ENCODE measurements around the gene L3MBTL4.
"Not testable (repeated sequence)": the region's sequence is repeated elsewhere in the genome, so short reads cannot be mapped to it uniquely, and the experiment has no call there.

Gene L3MBTL4

GRCh38 chr18:6248017-6248416 is 166.7 kb downstream of the L3MBTL4 start:
- DNase-seq: no peak

- DNase-seq: no peak
Observed at GRCh38 chr18:6242004-6242403, 172.7 kb downstream of the L3MBTL4 start.

DNA sequence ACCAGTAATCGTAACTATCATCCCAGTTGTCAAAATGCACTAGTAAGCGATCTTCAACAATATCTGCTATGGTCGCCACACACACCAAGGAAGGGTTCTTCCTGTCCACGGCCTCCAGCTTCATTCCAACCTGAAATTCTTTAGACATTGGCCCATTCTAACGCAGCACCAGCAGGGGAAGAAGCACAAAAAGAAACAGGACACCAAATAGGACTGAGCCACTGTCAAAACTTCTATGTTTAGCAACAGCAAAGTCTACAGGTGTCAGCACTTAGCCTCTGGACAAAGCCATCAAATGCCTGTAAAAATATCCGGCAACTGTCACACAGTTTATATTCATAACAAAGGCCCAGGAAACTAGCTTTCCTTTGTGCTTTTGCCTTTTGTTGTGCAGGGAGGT is 175.0 kb downstream of the L3MBTL4 start:
- DNase-seq: no peak

DNA sequence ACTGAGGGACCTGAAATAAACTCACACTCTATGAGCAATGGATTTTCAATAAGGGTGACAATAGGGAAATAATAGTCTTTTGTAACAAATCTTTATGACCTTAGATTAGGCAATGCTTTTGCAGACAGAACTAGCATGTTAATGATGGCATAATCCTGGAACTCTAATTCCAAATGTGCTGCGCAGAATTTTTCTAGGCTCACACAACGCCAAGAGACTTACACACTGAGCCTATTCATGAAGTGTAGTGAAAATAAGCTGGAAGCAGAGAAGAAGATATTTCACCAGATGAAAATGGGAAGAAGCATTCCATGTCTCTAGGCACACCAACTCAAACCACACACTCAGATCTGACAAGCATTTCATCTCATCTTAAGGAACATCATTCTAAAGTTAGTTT is 178.5 kb downstream of the L3MBTL4 start:
- DNase-seq: no peak

- no peak for DNase-seq
Observed at GRCh38 chr18:6222271-6222670, 192.4 kb downstream of the L3MBTL4 start.

GRCh38 chr18:6221602-6222014 is 193.1 kb downstream of the L3MBTL4 start:
- no peak for DNase-seq

DNA sequence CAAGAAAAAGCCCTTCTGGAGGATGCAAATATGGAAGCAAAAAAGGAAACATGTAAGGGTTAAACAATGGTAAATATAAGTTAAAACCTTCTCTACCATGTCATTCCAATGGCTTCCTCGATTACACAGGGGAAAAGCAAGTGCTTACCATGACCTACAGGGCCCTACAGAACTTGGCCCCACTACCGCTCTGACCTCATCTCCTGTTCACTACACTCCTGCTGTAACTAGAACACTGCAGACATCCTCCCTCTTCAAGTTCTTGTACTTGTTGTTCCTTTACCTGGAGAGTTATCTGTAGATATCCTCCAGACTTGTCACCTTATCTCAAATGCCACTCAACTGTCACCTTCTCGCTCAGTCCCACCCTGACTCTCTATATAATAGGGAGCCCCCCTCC is 194.6 kb downstream of the L3MBTL4 start:
- no peak for DNase-seq

GRCh38 chr18:6219116-6219717 is 195.5 kb downstream of the L3MBTL4 start:
- no peak for DNase-seq

- DNase-seq: no peak
Observed at GRCh38 chr18:6215888-6216287, 198.8 kb downstream of the L3MBTL4 start.

DNA sequence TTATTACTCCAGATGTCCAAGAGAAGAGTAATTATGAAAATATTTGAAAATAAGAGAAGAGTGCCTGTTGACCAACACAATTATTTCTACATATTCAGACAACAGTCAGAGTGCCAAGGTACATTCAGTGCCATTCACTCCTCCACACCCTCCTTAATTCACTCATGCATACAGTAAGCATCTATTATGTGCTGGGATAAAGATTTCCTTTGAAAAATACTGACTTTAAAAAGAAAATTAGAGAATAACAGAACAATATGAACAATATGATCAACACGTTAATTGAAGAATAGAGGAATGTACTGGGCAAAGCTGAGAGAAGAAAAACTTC is 203.6 kb downstream of the L3MBTL4 start:
- DNase-seq: no peak

- DNase-seq: no peak
Observed at GRCh38 chr18:6210349-6211173, 204.2 kb downstream of the L3MBTL4 start.

DNA sequence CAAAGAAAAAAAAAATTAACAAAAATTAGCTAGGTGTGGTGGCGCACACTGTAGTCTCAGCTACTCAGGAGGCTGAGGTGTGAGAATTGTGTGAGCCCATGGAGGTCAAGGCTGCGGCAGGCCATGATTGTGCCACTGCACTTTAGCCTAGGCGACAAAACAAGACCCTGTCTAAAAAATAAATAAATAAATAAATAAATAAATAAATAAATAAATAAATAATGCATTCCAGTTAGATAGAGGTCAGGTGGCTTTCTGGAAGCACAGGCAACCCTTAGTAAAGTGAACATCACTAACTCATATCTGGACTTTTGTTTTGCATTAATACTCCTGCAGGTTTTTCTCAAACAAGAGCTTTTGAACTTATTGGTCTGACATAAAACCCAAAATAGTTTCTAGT is 206.8 kb downstream of the L3MBTL4 start:
- DNase-seq: no peak

GRCh38 chr18:6207116-6207515 is 207.6 kb downstream of the L3MBTL4 start:
- DNase-seq: no peak

DNA sequence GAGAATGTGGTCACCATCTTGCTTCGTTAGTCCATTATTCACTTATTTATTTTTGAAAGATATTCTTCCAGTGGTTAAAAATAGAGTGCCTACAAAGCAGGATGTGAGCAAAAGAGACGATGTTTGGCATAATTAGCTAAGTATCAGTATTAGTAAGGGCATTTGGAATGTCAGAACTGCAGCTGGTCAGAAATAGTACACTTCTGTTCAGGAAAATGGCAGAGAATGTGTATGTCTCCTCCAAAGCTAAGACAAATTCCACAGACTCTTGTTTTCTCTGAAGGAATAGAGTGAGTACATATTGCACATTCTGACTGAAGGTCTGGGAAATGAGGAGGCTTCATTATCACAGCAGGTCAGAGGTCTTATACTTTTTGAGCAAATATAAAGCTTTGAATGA is 209.0 kb downstream of the L3MBTL4 start:
- no peak for DNase-seq

GRCh38 chr18:6204476-6204875 is 210.2 kb downstream of the L3MBTL4 start:
- no peak for DNase-seq

GRCh38 chr18:6203791-6204190 is 210.9 kb downstream of the L3MBTL4 start:
- no peak for DNase-seq

DNA sequence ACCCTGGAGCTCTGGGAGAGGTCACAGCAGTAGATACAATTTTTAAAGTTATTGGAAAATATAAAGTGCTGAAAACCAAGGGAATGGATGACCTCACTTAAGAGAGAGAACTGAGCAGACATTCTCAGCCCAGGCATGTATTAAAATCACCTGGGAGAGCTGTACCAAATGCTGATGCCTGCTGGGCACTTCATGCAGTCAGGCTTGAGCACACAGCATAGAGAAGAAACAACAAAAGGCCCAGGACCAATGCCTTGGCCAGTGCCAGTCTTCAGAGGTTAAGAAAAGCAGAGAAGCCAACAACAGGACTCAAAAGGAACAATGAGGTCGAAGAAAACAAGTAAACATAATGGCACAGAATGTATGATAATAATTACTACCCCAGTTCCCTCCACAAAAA is 211.8 kb downstream of the L3MBTL4 start:
- no peak for DNase-seq

GRCh38 chr18:6200204-6200774 is 214.4 kb downstream of the L3MBTL4 start:
- no peak for DNase-seq

- DNase-seq: no peak
Observed at GRCh38 chr18:6199777-6200176, 214.9 kb downstream of the L3MBTL4 start.

GRCh38 chr18:6198585-6198984 is 216.1 kb downstream of the L3MBTL4 start:
- no peak for DNase-seq

DNA sequence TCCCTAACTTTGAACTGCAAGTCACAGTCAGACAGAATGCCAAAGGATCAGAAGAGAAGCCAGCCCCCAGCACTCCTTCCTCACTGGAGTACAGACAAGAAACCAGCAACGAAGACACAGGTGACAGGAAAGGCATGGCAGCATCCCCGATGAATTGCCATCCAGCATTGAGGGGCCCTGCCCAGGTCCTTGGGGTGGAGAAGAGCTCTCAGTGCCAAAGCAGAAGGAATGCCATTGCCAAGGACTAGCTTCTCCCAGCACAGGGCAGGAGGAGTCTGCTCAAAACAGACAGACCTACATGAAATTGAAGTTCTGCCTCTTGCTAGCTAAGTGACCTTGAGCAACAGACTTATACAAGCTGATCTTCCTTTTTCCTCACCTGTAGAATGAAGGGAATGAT is 220.1 kb downstream of the L3MBTL4 start:
- no peak for DNase-seq

- DNase-seq: not testable (repeated sequence)
Observed at GRCh38 chr18:6185782-6186181, 228.9 kb downstream of the L3MBTL4 start.

DNA sequence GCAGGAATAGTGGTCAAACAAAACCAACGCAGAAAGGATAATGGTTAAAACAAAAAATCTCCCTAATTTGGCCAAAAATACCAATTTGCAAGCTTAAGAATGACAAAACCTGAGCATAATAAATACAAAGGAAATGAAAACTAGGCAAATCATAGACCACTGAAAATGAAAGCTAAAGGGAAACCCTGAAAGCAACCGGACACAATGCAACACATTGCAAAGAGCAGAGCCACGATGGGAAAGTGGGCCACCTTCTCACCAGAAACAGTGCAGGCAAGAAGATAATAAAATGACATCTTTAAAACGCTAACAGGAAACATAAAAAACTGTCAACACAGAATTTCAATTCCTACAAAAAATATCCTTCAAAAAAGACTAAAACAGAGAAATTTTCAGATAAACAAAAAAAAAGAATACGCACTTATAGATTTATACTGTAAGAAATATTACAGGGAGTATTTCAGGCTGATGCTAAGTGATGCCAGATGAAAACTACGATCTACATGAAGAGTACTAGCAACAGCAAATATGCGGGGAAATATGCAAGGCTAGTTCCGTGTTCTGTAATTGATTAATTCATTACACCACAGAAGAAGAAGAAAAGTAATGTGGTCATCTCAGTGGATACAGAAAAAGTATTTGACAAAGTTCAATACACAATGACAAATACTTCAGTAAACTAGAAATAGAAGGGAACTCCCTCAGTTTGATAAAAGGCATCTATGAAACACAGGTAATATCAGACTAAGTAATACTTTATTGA is 239.5 kb downstream of the L3MBTL4 start:
- DNase-seq: no peak

- no peak for DNase-seq
Observed at GRCh38 chr18:6170604-6171003, 244.1 kb downstream of the L3MBTL4 start.

Measured in bone marrow (tissue), 2 donors.